NCI-H774 (cell line): ENCODE data around the gene LAIR1.
"Not testable (repeated sequence)": the region's sequence is repeated elsewhere in the genome, so short reads cannot be mapped to it uniquely, and the experiment has no call there.

Source experiments
- DNase-seq: peaks from one replicate; lab custom pipeline; 2025; lab: John Stamatoyannopoulos, UW

Gene LAIR1

GRCh38 chr19:54376610-54377285 is 12.0 kb upstream of the LAIR1 start:
- no peak for DNase-seq

GRCh38 chr19:54375181-54375938 is 10.6 kb upstream of the LAIR1 start:
- DNase-seq, result not testable (repeated sequence)

GRCh38 chr19:54373781-54374631 is 9.3 kb upstream of the LAIR1 start:
- DNase-seq, result no peak

GRCh38 chr19:54371453-54371852 is 6.7 kb upstream of the LAIR1 start:
- not testable (repeated sequence) for DNase-seq

- not testable (repeated sequence) for DNase-seq
Observed at GRCh38 chr19:54370434-54370796, 5.7 kb upstream of the LAIR1 start.

GRCh38 chr19:54369688-54370433 is 5.1 kb upstream of the LAIR1 start:
- DNase-seq, result not testable (repeated sequence)

- DNase-seq, result no peak
Observed at GRCh38 chr19:54369082-54369687, 4.5 kb upstream of the LAIR1 start.

GRCh38 chr19:54366811-54367210 is 2.1 kb upstream of the LAIR1 start:
- DNase-seq, result no peak

GRCh38 chr19:54365798-54366197 is 1.1 kb upstream of the LAIR1 start:
- DNase-seq, result not testable (repeated sequence)

GRCh38 chr19:54361680-54362422 is 2.9 kb downstream of the LAIR1 start:
- DNase-seq, result not testable (repeated sequence)

- DNase-seq, result not testable (repeated sequence)
Observed at GRCh38 chr19:54359149-54359820, 5.4 kb downstream of the LAIR1 start.

- no peak for DNase-seq
Observed at GRCh38 chr19:54357381-54357780, 7.3 kb downstream of the LAIR1 start.

- no peak for DNase-seq
Observed at GRCh38 chr19:54356444-54357056, 8.2 kb downstream of the LAIR1 start.

- no peak for DNase-seq
Observed at GRCh38 chr19:54355675-54356074, 9.1 kb downstream of the LAIR1 start.

- DNase-seq, result no peak
Observed at GRCh38 chr19:54354761-54355160, 10.0 kb downstream of the LAIR1 start.

- no peak for DNase-seq
Observed at GRCh38 chr19:54352546-54352945, 12.2 kb downstream of the LAIR1 start.

GRCh38 chr19:54352041-54352440 is 12.7 kb downstream of the LAIR1 start:
- DNase-seq, result no peak

- no peak for DNase-seq
Observed at GRCh38 chr19:54351474-54351873, 13.3 kb downstream of the LAIR1 start.

- DNase-seq, result no peak
Observed at GRCh38 chr19:54345938-54346386, 18.8 kb downstream of the LAIR1 start.

GRCh38 chr19:54343868-54344267 is 20.9 kb downstream of the LAIR1 start:
- no peak for DNase-seq
